DMS 273 (cell line): Measurements from ENCODE around the gene GNAT3.

Source experiments
- DNase-seq: peaks from one replicate; lab custom pipeline; 2025; ENCODE audit not compliant: unreplicated experiment; lab: John Stamatoyannopoulos, UW

The GNAT3 gene

DNA sequence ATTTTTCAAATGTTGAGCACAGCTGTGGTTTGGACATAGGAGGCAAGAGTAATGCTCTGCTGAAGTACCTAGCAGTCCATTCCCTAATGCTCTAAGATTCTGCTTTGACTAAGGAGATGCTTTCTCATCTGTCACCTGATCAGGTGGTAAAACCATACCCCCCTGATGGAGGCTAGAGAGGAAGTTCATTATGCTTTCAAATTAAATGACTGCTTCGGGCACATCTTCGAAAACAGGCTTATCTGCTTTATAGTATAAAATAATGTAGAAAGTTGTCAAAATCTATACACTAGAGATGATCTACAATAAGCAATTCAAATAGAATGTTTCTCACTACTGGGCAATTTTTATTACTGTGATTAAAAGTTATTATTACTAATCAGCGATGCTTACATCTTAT is at the start of gene GNAT3:
TSS of gene GNAT3 (minus strand) at position 101 of the 400 bp plus-strand sequence. CDS start 138 bp downstream, outside the sequence.
- no peak for DNase-seq

DNA sequence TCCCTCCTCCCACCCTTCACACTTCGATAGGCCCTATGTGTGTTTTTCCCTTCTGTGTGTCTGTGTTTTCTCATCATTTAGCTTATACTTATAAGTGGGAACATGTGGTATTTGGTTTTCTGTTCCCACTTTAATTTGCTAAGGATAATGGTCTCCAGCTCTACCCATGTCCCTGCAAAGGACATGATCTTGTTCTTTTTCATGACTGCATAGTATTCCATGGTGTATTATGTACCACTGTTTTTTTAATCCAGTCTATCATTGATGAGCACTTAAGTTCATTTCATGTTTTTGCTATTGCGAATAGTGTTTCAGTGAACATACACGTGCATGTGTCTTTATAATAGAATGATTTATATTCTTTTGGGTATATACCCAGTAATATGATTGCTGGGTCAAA is 46.3 kb upstream of the GNAT3 start:
- no peak for DNase-seq

DNA sequence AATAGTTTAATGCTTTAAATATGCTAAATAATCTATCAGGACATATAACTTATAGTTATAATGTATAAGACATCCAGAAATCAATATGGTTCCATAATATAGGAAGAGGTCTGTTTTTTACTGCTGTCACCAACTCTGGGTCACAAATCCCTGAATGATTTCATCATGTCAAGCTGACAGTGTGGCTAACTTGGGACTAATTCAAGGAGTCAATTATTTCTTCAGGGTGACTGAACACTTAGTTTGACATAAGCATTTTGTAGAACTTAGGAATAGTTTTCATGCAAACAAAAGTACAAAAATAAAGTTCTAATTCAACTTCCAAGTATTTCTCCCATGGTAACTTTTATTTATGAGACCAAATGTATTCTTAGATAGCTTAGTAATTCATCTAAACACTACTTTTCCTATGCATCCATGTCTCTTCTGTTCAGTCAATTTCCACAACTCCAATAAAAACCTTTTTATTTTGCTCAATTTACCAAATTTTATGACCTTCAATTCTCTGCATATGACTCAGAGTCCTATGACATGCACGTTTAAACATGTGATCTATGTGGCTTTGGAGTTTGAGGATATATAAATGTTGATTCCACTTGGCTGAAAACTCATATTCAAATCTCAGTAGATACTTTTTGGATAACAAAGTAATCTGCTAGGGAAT is 40.3 kb upstream of the GNAT3 start:
- DNase-seq = no peak

DNA sequence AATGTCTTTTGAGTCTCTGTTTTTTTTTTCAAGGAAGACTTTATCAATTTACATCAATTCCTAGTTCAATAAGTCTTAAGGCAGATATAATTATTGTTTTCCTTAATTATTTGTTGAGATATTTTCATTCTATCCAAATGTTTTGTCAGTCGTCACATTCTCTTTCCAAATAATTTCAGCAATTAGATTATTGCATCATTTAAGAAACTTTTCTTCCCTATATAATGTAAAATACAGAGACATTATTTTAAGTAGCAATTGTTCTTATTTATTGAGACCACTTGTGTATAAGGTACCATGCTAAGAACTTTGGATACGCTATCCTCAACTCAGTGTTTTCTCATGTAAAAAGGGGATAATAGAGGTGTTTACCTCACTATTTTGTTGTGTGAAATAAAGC is 38.1 kb upstream of the GNAT3 start:
- DNase-seq = no peak

DNA sequence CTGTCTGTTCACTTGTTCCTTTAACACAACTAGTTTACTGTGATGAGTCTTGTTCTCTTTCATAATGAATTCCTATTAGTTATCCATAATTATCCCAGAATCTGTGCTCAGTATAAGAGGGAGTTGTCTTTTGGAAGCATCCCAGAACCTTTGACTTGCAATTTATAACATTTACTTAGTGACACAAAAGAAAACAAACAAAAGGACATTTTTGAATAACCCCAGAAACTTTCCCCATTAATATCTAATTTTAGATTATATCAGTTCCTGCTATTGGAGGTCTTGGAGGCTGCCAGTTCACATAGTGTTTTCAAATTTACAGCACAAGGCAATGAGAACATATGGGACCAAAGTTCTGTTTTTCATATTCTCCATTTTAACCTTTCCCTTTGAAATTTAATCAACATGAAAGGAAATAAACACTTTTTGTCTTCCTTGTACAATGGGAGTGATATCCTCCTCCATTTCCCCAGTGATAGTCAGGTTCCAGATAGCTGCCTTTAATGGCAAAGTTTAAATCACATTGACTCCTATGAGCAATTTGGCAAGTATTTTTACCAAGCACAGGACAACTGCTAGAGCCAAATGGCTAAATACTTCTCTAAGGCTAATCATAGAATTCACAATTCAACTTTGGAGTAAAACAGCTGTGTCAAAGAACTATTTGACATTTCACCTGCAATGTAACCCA is 37.1 kb upstream of the GNAT3 start:
- no peak for DNase-seq

DNA sequence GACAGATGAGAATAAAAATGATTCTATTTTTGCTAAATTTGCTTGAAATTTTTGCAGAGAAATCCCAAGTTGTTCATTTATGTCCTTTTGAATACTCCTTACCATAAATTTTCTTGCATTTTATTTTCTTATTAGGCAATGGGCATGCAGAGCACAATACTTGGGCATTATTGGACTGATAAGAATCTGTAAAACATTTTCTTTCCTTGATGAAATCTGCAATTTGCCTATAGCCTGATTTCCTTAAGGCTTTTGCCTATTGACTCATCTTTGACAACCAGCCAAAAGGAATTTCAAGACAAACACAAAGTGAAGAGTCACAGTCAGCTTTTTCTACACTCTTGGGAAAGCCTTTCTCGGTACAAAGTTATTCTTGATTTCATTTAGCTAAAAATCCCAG is 30.5 kb upstream of the GNAT3 start:
- no peak for DNase-seq

DNA sequence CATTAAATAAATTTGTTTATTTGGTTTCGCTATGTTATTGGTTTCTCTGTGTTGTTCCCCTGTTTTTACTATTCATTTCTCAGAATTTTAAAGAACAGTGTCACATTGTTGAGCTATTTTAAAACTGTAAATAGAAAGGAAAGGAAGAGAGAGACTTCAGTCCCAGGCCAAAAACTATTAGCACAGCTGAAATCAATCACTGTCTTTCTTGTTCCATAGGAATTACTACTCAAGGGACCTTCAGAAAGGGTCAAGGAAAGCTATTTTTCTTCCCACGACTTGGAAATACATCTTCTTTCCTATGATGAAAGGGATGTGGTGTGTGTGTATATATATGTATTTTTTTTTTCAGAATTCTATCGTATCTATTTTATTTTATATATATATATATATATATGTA is 29.0 kb upstream of the GNAT3 start:
- no peak for DNase-seq

DNA sequence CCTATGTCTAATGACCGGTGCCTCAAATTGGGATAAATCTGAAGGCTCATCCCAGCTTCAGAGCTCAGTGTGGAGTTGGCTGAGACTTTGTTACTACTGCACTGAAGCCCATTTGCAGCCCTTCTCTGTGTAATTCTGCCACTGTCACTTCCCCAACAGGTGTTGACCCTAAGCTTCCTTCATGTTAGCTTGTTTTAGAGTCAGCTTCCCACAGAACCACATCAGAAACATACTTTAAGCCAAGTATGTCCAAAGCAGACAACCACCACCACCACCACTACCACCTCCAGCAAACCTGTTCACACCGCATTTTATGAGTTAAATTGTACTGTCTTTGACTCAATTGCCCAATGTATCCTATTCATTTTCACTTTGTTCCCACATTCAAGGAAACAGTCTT is 25.2 kb upstream of the GNAT3 start:
- no peak for DNase-seq

DNA sequence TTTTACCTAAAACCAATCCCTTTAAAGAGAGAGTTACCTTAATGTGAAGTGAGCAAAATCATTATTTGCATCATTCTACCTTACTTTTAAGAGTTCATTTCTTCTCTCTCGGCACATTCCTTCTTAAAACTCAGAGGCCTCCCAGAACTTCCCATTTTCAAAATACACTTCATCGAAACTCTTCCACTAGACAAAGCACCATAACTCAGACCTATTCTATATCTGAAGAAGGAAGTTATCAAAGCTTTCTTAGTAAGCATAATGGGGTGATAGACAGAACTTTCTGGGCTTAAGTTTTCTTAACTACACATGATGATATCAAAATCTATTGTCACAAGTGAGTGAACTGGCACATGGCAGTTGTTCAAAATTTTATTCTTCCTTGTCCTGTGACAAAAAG is 24.6 kb upstream of the GNAT3 start:
- DNase-seq = no peak

DNA sequence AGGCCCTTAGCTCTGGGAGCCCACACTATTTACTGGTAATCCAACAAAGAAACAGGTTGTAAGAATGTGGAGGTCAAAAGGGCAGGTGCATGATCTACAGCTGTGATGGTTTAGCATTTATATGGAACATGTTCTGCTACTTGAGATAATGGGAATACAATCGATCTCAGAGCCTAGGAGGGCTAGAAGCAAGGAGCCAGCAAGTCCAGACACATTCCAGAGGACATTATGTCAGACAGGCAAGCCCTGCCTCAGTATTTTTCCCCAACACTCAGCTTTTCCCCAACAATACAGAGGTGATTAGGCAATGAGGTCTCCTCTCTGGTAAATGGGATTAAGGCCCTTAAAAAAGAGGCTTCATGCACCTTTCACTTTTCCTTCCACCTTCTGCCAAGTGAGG is 21.4 kb upstream of the GNAT3 start:
- DNase-seq = no peak

DNA sequence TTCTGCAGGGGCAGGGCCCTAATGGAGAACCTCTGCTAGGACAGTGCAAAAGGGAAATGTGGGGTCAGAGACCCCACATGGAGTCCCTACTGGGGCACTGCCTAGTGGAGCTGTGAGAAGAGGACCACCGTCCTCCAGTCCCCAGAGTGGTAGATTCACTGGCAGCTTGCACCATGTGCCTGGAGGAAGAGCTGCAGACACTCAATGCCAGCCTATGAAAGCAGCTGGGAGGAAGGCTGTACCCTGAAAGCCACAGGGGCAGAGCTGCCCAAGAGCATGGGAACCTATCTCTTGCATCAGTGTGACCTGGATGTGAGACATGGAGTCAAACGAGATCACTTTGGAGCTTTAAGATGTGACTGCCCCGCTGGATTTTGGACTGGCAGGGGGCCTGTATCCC is 20.3 kb upstream of the GNAT3 start:
- no peak for DNase-seq

DNA sequence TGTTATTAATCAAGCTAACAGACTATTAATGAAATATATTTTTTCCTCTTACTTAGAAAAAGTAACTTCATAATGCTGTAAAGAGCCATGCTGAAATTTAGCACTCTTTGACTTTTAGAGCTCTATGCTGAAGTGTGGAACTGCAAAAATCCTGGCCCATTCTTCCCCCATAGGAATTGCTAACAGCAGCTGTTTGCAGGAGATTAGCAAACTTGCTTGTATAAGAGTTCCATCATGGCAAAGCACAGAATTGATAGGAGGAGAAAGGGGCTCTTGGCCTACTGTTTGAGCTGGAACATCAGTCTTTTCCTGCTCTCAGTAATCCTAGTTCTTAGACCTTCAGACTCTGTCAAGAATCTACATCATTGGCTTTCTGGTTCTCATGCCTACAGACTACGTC is 18.3 kb upstream of the GNAT3 start:
- no peak for DNase-seq

DNA sequence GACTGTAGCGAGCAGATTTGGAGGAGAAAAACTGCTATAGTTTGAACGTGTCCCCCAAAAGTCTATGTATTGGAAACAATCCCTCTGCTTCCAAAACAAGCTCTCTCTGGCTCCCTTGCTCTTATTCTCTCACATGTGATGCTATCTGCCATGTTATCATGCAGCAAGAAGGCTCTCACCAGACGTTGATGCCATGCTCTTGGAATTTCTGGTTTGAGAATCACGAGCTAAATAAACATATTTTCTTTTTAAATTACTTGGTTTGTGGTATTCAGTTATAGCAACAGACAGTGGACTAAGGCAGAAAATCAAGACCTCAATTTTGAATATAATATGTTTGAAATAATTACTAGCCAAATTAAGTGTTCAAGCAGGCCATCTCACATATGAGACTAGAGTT is 17.5 kb upstream of the GNAT3 start:
- DNase-seq = no peak

DNA sequence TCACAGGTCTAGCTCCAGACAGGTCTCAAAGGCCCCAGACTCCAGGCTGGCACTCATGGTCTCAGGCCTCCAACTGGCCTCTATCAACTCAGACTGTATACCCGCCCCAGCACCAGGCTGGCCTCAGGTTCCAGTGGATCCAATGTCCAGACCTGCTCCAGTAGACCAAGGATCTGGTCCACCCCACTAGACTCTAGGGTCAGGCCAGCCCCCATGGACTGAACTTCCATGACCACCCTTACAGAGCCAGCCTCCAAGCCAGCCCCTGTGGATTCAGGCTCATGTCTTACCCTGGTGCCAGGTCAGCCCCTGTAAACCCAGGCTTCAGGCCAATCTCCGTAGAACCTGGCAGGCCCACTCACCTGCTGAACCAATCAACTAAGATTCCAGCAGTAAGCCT is 16.8 kb upstream of the GNAT3 start:
- no peak for DNase-seq

DNA sequence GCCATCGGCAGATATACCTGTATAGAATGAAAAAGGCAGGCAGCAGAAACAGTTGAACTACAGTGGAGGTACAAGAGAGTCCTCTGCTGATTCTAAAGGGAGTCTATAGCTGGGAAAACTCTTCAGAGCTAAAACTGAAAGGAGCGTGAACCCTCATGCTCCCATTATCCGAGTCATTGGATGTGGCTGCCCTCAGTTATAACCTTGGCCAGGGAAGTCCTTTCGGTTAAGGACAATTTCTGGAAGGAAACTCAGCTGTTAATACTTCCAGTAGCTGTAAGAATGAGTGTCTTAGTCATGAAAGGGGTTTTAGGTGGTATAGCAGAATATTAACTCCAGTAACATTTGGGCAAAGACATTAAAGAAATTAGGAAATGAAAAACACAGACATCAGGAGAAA is 14.6 kb upstream of the GNAT3 start:
- no peak for DNase-seq

DNA sequence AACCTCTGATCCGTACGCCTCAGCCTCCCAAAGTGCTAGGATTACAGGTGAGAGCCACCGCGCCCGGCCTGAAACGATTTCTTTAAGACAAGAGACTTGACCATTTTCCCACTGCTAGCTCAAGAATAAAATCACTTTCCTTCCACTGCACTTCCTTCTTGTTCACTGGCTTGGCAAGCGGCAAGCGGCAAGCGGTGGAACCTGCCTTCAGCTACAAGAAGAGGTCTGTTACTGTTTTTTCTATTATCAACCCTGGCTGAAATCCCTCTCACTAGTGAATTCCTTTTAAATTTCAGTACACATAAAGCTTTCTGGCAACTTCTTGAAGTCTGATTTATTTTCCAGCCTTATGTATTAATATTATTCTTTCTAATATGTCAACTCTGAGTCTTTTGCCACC is 12.8 kb upstream of the GNAT3 start:
- no peak for DNase-seq

DNA sequence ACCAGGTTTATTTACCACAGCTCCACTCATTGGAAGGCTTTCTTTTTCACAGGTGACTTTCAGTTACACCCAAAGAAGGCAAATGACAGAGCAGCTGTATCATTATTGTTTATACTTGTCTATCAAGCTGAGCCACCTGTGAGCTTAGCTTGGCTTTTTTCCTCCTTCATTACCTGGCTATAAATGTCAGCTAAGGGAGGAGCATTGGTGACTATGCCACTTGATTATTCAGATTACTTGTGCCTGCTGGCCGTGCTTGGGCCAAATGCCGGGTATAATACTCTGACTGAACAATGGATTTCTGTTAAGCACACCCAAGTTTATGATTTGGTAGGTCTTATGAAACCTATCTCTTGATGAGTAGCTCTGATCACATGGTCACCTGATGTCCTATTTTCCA is 9.9 kb upstream of the GNAT3 start:
- no peak for DNase-seq

DNA sequence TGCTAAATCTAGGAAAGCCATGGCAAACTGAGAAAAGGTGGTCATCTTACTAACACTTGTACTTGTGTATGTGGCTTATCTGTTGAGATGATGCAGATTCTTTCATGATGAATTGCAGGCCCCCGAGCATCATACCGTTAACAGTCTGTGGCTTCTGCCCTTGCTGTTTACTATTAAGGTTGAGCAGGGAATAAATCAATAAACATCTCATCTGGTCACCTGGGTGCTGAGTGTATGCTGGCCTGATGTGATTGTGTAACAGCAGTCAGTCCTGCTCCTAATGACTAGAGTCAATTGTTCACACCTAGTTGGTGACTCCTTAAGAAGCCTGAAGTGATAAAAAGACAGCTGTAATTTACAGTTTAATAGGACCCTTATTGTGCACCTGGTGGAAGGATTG is 8.3 kb upstream of the GNAT3 start:
- no peak for DNase-seq

DNA sequence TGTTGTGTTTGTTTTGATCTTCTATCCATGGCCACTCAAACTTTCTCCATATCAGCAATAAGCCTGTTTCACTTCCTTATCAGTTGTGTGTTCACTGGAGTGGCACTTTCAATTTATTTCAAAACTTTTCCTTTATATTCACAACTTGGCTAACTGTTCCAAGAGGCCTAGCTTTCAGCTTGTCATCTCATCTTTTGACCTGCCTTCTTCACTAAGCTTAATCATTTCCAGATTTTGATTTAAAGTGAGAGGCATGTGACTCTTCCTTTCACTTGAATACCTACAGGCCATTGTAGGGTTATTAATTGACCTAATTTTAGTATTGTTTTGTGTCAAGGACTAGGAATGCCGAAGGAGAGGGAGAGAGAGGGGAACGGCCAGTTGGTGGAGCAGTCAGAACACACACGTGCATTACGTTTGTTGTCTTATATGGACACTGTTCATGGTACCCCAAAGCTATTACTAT is 5.5 kb upstream of the GNAT3 start:
- DNase-seq = no peak

DNA sequence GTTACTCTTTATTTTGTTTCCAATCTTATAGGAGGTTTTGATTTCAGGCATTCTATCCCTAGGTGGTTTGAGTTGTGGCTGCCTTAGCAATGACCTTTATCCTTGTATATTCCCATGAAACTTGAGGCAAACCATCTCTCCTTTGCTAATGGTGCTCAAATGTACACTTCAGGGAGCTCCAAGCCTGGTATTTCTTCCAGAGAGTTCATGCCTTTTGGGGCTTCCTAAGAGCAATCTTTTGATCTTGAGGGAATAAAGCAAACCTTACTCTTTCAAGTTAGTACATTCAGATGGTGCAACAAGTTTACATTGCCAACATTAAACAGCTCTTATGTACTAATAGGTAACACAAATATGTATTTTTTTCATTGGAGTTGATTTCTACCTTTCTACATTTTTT is 3.4 kb upstream of the GNAT3 start:
- DNase-seq = no peak

DNA sequence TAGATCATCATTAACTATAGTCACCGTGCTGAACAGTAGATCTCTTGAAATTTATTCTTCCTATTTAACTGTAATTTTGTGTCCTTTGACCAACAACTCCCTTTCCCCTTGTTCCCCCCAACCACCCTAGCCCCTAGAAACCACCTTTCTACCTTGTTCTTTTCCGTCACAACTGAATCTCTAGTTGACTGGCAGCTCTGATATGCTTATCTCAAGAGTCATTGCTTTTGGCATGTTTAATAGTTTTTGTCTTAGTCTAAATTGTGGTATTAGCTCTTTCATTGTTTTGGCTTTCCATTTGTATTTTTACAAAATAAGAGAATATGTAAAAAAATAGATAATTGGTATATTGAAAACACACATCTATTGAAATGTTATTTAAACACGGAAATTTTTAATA is 1.8 kb downstream of the GNAT3 start:
- DNase-seq = no peak

DNA sequence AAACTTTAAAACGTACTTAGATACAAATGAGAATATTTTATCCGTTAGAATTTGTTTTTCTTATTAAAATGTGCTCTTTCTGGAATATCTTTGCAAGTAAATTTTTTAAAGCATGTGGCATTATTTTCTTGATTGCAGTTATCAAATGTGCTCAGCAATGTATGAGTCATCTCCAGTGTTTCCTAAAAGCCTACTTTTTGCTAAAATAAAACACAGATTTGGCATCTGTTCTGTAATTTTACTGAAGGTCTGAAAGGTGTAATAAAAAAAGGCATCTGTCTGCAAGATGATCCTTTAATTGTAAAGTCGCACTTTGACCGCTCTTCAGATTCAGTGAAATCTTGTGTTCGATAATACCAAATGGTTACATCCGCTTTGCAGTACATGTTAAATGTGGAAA is 3.4 kb downstream of the GNAT3 start:
- DNase-seq = no peak

DNA sequence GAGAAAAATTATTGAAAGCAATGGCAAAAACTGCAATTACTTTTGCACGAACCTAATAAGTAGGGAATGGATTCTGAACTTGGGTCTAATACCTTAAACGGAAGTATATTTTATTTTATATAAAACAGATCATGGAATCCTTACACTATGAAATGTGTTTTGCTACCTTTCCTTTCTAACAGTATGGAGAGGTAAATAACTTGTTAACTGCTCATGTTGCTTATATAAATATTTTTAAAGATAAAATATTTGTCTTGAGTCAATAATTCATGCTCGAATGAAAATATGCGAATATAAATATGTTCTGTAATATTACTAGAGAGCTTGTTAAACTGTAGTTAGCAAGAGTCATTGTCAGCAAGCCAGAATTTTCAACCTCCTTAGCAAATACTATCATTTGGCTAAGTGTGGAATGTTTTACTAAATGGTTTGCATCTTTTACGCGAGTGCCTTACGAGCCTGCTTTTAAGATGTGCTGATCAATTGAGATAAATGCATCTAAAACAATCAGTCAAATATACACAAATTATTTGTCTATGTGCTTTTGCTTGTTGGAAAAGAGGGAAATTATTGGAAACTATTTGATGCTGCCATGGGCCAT is 5.9 kb downstream of the GNAT3 start:
- no peak for DNase-seq
